Glutamatergic neuron (in vitro differentiated cells): ENCODE results near the gene PFKM. TPM values are rescaled to one million over a fixed set of nuclear protein-coding genes. Genes with fewer than 3 reads are reported as not detected.

Experiments used
- DNase-seq: peaks from one replicate; pipeline ENCODE4 v3.0.0; 2022
- H3K27ac Mint-ChIP-seq: one replicate; pipeline ENCODE4 v1.8.0; 2020; ENCODE audit warnings: mild to moderate bottlenecking, mixed read lengths, inconsistent platforms; ENCODE audit not compliant: unreplicated experiment
- H3K27me3 Mint-ChIP-seq: one replicate; pipeline ENCODE4 v1.8.0; 2020; ENCODE audit warnings: mild to moderate bottlenecking, moderate library complexity, mixed read lengths, inconsistent platforms; ENCODE audit not compliant: unreplicated experiment
- H3K36me3 Mint-ChIP-seq: one replicate; pipeline ENCODE4 v1.8.0; 2020; ENCODE audit warnings: mild to moderate bottlenecking, mixed read lengths, inconsistent platforms; ENCODE audit not compliant: unreplicated experiment
- H3K4me1 Mint-ChIP-seq: one replicate; pipeline ENCODE4 v1.8.0; 2020; ENCODE audit warnings: mild to moderate bottlenecking, low read depth, mixed read lengths, inconsistent platforms; ENCODE audit not compliant: unreplicated experiment
- H3K4me3 Mint-ChIP-seq: one replicate; pipeline ENCODE4 v1.8.0; 2020; ENCODE audit warnings: mild to moderate bottlenecking, mixed read lengths, inconsistent platforms; ENCODE audit not compliant: unreplicated experiment
- H3K9me3 Mint-ChIP-seq: one replicate; pipeline ENCODE4 v1.8.0; 2020; ENCODE audit warnings: mild to moderate bottlenecking, moderate library complexity, mixed read lengths, inconsistent platforms; ENCODE audit not compliant: unreplicated experiment
- CTCF ChIP-seq: fragments of 200-600 bp; sonication (generic); IDR thresholded peaks from one replicate; pipeline ENCODE4 v1.5.0; 2021; ENCODE audit not compliant: partially characterized antibody, unreplicated experiment
- total RNA-seq: library from RNA; stranded (reverse); fragmentation: NEBNext Ultra II Directional; extraction: Animal tissue kit (Norgen Biotek cat#: 25700); gene quantifications from one replicate; pipeline ENCODE4 v1.2.1, GENCODE V29; 2021; ENCODE audit not compliant: unreplicated experiment

Gene PFKM
- total RNA-seq, 1 donor from 2014 or later, result 169 TPM

GRCh38 chr12:48169011-48169410 is 49.8 kb downstream of the PFKM start:
- H3K4me3 Mint-ChIP-seq, result no peak overlapping the region
- no peak for TF ChIP-seq CTCF
- no peak overlapping the region for H3K27ac Mint-ChIP-seq
- H3K9me3 Mint-ChIP-seq, result no peaks in the 10 kb centered on the region
- DNase-seq, result no peak
- peaks cover 2% of the 10 kb centered on the region for H3K27me3 Mint-ChIP-seq
- H3K4me1 Mint-ChIP-seq, result no peaks in the 10 kb centered on the region
- no peaks in the 10 kb centered on the region for H3K36me3 Mint-ChIP-seq

GRCh38 chr12:48175613-48176416 is 56.7 kb downstream of the PFKM start:
- Mint-ChIP-seq H3K27me3 (peaks cover 7% of the 10 kb centered on the region), H3K36me3 (no peaks in the 10 kb centered on the region), H3K9me3 (no peaks in the 10 kb centered on the region), H3K27ac (peak overlapping the region; percentile 60), H3K4me1 (peaks cover 17% of the 10 kb centered on the region), H3K4me3 (peak overlapping the region; percentile 53)
- no peak for DNase-seq
- TF ChIP-seq CTCF, result no peak

GRCh38 chr12:48176417-48176751 is 57.2 kb downstream of the PFKM start:
- peak overlapping the region; percentile 53 for H3K4me3 Mint-ChIP-seq
- no peaks in the 10 kb centered on the region for H3K36me3 Mint-ChIP-seq
- H3K9me3 Mint-ChIP-seq, result no peaks in the 10 kb centered on the region
- H3K27me3 Mint-ChIP-seq, result peaks cover 10% of the 10 kb centered on the region
- no peak for TF ChIP-seq CTCF
- peak overlapping the region; percentile 60 for H3K27ac Mint-ChIP-seq
- DNase-seq, result no peak
- peaks cover 17% of the 10 kb centered on the region for H3K4me1 Mint-ChIP-seq

- H3K4me3 Mint-ChIP-seq, result no peak overlapping the region
- no peak overlapping the region for H3K27ac Mint-ChIP-seq
- peaks cover 4% of the 10 kb centered on the region for H3K9me3 Mint-ChIP-seq
- TF ChIP-seq CTCF, result no peak
- no peak for DNase-seq
- peaks cover 12% of the 10 kb centered on the region for H3K27me3 Mint-ChIP-seq
- peaks cover 21% of the 10 kb centered on the region for H3K4me1 Mint-ChIP-seq
- H3K36me3 Mint-ChIP-seq, result no peaks in the 10 kb centered on the region
Measured at GRCh38 chr12:48177982-48178381, 58.8 kb downstream of the PFKM start.

- H3K27me3 Mint-ChIP-seq, result peaks cover 12% of the 10 kb centered on the region
- DNase-seq, result no peak
- TF ChIP-seq CTCF, result no peak
- no peak overlapping the region for H3K4me3 Mint-ChIP-seq
- H3K9me3 Mint-ChIP-seq, result peaks cover 4% of the 10 kb centered on the region
- H3K36me3 Mint-ChIP-seq, result no peaks in the 10 kb centered on the region
- peaks cover 19% of the 10 kb centered on the region for H3K4me1 Mint-ChIP-seq
- no peak overlapping the region for H3K27ac Mint-ChIP-seq
Measured at GRCh38 chr12:48179466-48179865, 60.3 kb downstream of the PFKM start.
